OCI-M2 (cell line): ENCODE data around the gene TBC1D16.
"Not testable (repeated sequence)": the region's sequence is repeated elsewhere in the genome, so short reads cannot be mapped to it uniquely, and the experiment has no call there.

Experiments used
- DNase-seq: peaks from one replicate; lab custom pipeline; 2025; ENCODE audit not compliant: unreplicated experiment; lab: John Stamatoyannopoulos, UW

The TBC1D16 gene

DNA sequence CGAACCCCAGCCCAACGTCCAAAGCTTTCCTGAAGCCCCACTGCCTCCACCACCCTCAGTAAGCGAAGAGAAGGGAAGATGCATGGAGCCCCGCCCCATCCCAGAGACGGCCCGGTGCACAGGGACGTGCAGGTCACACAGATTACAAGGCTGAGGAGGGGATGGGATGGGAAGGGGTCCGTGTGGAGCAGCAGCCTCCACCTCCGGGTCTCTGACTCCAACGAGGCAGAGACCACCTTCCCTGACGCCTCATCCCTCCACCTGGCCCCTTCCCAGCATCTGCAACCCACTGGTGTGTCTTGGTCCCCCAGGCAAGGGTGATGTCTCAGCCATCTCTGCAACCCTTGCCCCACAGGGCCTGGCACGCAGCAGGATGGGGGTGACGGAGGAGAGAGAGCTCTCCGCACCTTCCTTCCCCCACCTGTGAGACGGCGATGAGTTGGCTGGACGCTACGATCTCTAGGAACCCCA lies 58.5 kb downstream of the TBC1D16 start:
- DNase-seq: no peak

DNA sequence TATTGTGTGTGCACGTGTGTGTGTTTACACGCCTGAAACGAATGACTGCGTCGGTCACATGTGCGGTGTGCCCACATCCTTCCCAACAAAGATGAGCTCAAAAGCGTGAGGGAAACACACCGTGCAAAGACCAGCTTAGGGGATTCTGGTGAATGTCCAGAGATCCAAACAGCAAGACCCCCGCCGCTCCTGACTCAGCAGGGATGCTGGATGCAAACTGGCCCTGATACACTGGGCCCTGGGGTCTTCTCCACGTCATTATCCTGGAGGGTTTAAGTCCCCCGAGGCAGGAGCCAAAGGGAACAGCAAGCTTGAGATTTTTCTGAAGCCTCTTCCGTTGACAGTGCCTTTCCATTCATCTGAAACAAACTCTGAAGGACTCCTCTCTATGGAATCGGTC lies 59.2 kb downstream of the TBC1D16 start:
- DNase-seq: no peak

DNA sequence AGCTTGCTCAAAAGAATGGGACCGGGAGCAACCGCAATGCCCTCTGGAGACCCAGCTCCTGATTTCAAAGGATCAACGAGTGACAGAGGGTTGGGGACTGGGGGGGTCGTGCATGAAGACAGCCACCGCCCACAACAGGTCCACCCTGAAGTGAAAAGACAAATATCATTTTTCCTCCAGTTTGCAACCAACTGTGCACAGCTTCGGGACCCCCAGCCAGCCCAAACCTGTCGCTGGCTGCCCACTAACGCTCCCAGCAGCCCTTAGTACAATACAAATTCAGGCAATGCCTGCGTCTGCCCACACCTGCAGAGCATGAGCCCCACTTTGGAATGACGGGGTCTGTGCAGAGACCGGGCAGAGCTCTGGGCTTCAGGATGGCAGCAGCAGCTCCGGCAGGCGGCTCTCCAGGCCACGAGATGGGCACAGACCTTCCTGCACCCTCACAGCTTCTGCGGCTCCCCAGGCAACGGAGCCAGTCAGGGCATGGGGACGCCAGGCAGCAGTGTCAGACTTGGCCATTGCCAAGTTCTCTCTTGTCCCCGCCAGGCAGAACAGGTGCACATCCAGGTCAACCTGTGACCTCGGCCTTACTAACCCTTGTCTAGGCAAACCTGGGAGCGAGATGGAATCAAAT lies 60.1 kb downstream of the TBC1D16 start:
- DNase-seq: no peak

DNA sequence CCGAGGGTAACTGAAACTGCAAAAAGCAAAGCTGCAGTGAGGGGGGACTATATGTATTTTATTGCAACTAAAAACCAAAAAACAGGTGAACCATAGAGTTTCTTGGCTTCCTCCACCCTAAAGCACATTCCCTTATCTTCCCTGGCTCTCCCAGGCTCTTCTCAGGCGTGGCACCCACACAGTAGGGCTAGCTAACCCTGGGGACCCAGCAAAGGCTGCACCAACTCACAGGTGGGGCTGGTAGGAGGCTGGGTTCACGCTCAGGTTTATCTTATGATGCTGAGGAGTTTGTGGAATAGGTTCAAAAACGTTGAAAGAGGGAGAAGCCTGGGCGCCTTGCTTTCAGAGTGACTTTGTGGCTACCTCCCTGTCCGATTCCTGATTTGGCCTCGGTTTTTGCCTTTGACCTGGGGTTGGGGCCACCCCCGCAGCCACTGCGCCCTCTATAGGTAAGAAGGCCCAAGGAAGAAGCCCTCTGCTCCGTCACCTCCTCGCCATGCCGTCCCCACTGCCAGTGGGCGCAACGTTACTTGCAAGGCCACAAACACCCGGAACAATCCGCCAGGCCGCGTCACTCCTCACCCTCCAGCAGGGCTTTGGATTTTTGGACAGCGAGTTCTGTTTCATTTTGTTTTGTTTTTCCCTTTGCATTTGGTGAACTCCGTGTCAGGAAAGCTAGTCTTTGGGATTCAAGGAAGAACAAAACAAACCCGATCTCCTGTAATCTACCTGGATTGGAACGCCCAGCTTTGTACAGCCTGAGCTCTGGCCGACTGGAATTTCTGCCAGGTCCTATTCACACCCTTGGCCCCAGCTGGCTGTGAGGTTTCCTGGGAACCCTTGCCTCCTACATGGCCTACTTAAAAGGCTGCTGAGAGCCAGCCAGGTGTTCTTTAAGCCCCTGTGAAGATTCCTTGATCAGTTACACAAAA lies 60.8 kb downstream of the TBC1D16 start:
- DNase-seq: no peak

DNA sequence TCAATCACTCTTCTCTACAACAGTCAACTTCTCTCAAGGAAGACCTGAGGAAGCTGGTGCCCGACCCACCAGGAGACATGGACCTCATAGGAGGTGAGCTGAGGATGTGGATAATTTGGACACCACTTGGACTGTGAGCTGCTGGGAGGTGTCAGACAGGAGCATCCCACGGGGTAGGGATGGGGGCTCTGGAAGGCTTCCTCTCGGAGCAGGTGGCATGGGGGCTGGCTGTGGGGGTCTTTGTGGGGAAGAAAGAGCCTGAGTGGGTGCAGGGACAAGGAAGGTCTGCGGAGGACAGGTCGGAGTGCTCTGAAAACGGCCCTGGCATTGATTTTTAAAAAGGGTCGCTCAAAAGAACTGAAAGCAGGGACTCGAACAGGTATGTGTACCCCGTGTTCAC lies 64.0 kb downstream of the TBC1D16 start:
- DNase-seq: no peak

DNA sequence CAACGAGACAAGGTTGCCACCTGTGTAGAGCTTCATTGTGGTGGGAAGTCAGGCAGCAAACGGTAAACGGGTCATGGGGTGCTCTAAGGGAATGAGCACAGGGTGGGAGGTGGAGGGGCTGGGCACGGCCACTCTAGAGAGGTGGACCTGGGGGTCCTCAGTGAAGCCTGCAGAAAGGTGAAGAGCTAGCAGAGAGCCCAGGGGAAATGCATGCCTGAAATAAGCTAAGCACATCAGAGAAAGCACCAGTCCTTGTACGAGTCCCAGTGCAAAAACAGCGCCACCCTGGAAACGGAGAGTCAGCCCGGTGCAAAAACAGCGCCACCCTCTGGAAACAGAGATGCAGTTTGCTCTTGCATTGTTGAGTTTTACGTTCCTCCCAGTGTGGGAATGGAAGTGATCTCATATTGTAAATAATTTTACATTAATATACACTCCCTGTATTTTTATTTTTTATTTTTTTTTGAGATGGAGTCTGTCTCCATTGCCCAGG lies 65.0 kb downstream of the TBC1D16 start:
- no peak for DNase-seq

DNA sequence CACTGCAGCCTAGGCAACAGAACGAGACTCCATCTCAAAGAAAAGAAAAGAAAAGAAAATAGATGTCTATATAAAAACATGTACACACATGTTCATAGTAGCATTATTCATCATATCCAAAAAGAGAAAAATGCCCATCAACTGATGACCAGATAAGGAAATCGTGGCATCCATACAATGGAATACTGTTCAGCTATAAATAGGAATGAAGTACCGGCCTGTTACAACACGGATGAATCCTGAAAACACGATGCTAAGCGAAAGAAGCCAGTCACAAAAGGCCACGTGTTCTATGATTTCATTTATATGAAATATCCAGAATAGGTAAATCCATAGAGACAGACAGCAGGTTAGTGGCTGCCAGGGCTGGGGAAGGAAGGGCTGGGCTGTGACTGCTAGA lies 65.8 kb downstream of the TBC1D16 start:
- DNase-seq: no peak

DNA sequence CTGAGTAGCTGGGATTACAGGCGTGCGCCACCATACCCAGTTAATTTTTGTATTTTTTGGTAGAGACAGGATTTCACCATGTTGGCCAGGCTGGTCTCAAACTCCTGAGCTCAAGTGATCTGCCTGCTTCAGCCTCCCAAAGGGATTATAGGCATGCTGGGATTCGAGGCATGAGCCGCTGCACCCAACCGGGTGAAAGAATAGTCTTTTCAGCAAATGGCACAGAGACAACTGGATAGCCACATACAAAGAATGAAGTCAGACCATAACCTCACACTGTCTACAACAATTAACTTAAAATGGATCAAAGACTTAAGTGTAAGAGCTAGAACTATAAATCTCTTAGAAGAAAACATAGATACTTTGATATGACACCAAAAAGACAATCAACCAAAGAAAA lies 67.6 kb downstream of the TBC1D16 start:
- DNase-seq: no peak

DNA sequence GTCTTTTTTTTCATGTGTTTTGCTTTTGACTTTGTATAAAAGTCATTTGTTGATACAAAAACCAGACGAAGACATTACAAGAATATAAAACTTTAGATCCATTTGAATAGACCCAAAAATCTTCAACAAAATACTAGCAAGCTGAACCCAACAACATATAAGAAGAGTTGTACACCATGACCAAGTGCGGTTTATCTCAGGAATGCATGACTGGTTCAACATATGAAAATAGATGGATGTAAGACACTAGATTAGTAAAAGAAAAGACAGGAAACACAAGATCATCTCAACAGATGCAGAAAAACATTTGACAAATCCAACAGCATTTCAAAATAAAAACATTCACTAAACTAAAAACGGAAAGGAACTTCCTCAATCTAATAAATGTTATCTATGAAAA lies 69.0 kb downstream of the TBC1D16 start:
- DNase-seq: no peak

DNA sequence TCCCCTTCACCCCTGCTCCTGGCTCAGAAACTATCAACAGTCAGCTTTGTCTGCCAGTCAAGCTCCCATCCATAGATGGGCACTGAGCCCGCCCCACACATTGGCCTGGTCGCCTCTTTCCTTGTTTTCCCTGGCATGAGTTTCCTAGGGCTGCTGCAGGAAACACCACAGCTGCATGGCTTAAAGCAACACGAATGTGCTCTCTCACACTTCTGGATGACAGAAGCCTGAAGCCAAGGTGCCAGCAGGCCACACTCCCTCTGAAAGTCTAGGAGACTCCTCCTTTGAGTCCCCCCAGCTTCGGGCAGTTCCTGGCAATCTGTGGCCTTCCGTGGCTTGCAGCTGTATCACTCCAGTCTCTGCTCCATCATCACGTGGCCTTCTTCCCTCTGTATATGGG lies 69.9 kb downstream of the TBC1D16 start:
- no peak for DNase-seq

DNA sequence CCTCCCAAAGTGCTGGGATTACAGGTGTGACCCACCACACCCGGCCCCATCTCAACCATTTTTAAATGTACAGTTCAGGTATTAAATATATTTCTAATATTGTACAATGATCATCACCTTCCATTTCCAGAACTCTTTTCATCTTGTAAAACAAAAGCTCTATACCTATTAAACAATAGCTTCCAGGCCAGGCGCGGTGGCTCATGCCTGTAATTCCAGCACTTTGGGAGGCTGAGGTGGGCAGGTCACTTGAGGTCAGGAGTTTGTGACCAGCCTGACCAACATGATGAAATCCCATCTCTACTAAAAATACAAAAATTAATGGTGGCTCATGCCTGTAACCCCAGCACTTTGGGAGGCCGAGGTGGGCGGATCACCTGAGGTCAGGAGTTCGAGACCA lies 73.2 kb downstream of the TBC1D16 start:
- not testable (repeated sequence) for DNase-seq

DNA sequence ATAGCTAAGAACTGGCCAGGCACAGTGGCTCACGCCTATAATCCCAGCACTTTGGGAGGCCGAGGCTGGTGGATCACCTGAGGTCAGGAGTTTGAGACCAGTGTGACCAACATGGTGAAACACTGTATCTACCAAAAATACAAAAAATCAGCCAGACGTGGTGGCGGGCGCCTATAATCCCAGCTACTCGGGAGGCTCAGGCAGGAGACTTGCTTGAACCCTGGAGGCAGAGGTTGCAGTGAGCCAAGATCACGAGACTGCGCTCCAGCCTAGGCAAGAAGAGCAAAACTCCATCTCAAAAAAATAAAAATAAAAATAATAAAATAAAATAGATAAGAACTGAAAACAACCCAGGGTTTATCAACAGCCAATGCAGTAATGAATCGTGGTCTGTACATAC lies 74.1 kb downstream of the TBC1D16 start:
- not testable (repeated sequence) for DNase-seq

DNA sequence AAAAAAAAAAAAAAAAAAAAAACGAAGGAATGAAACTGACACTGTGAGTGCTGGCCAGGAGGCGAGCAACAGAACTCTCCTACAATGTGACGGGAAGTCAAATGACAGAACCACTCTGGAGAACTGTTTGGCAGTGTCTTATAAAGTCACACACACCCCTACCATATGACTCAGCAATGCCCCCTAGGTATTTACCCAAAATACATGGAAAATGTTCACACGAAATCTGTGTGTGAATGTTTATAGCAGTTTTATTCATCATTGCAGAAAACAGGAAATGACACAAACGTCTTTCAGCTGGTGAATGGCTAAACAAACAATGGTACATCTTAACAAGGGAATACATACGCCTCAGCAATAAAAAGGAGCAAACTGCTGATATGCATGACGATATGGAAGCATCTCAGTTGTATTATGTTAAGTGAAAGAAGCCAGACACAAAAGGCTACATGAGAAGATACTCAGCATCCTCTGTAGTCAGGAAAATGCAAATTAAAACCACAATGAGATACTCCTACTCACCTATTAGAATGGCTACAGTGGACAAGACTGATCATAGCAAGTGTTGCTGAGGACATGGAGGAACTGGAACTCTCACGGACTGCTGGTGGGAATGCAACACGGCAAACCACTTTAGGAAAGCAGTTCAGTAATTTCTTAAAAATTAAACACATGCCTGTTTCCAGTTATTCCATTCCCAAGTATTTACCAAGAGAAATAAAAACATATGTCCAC lies 74.7 kb downstream of the TBC1D16 start:
- no peak for DNase-seq

DNA sequence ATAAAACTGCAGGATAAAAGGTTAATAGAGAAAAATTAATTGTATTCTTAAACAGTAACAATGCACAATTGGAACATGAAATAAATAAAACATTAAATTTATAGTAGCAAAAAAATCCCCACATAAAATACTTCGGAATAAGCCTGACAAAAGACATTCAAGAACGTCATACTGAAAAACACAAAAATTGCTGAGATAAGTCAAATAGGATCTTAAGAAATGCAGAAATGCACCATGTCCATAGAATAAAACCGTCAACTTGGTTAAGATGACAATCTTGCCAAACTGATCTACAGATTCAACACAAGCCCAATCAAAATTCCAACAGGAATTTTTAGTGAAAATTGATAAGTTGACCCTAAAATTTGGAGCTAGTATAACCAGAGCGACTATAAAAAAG lies 76.6 kb downstream of the TBC1D16 start:
- no peak for DNase-seq

DNA sequence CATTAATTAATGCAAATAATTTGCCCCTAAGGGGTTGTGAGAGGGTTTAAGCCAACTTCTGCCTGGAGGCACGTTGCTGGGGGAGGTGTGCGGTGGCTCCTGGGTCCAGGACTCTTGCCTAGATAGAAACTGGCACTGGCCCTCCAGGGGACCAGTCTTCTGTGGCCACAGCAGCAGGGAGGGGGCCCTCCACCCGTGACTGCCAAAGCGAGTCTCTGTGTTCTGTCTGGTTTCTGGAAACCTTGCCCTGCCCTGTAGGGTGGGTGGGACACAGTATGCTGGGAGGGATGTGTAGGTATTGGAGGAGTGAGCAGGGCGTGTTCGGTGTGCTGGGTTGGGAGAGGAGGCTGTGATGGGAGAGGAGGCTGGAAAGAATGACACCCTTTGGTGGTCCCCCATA lies 78.8 kb downstream of the TBC1D16 start:
- DNase-seq: no peak

DNA sequence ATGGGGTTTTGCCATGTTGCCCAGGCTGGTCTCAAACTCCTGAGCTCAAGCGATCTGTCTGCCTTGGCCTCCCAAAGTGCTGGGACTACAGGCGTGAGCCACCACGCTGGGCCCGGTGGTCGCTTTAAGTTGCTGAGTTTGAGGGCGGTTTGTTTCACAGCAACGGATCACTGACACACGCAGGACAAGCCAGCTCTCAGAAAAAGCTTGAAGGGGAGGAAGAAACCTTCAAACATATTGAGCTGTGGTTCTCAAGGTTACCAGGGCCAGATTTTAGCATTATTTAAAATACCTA lies 79.3 kb downstream of the TBC1D16 start:
- DNase-seq: not testable (repeated sequence)

DNA sequence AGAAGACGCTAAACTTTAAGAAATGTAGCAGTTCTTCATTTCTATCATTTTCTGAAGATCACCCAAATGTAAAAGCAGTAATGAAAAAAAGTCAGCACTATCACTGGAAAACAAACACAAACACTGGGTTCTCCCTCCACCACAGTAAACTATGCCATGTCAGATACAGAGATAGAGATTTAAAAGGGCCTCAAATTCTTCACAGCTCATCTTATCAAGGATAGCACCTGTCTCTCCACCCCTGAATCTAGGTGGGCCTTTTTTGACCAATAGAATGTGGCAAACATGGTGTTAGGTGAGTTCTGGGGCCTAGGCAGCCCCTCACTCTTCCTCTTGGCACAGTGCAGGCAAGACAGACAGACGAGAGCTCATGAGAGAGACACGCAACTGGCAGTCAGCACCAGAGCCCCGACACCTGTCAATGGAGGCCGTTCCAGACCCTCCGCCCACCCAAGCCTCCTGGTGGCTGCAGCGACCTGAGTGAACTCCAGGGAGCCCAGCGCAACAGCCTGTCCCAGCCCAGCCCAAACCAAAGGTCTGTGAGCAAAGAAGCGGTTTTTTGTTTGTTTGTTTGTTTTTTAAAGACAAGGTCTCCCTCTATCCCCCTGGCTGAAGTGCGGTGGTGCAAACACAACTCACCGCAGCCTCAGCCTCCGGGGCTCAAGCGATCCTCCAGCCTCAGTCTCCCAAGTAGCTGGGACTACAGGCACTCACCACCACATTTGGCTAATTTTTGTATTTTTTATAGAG lies 79.8 kb downstream of the TBC1D16 start:
- DNase-seq: no peak

DNA sequence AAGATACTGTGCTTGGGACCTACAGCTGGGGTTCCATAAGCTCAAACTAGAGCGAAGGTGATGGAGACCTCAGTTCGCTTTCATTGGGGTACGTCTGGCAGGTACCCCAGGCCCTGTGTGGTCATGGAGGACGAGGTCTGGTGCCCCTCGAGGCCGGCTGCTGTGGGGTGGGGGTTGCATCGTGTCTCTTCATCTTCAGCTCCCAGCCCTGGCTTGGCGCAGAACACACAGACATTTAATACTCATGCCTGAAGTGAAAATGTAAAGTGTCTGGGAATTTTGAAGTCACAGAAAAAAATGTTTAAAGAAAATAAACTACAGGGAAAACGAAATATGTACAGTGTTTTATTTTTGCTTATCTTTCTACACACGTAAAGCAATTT lies 80.5 kb downstream of the TBC1D16 start:
- no peak for DNase-seq

DNA sequence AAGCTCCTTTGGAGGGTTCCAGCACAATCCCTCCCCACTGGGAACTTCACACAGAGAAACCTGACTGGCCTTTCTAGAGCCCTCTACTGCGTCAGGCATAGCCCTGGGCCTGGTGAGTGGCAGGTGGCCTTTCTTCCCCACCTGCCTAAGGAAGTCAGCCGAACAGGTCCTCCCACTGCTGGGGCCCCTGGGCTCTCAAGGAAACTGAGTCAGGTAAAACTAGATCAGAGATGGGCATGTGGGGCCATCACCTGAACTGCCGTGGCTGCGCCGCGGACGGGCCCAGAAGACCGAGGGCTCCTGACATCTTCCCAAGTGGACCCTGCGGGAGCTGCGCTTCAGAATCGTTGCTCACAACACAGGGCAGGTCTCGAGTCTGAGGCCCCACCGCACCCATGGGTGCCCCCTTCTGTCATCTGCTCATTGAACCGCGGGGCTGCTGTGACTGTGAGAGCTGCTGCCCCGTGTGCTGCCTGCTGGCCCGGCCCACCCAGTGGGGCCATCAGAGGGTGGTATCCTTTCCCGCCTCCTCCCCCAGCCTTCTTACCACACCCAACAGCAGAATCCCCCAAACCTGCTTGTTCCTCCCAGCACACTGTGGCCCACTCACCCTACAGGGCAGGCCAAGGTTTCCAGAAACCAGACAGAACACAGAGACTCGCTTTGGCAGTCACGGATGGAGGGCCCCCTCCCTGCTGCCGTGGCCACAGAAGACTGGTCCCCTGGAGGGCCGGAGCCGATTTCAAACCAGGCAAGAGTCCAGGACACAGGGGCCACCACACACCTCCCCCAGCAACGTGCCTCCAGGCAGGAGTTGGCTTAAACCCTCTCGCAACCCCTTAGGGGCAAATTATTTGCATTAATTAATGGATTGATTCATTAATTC lies 81.1 kb downstream of the TBC1D16 start:
- no peak for DNase-seq

DNA sequence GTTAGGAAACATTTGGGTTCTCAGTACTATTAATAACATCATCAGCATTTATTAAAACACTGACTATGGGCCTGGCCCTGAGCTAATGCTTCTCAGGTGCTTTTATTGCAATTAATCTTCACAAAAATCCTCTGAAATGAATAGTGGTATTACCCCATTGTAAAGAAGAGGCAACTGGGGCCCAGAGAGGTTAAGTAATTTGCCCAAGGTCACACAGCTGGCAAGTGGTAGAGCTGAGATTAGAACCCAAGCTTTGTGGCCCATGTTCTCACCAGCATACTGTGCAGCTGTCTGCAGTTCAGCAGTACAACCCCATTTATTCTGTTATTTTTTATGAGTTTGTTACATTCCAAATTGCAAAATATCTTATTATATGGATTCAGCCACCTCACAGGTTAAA lies 82.3 kb downstream of the TBC1D16 start:
- DNase-seq: no peak
